GM12872 (cell line): ENCODE results near the gene RBM26.

ENCODE experiments used
- TF ChIP-seq, protein P1 (sequence below): IDR thresholded peaks from 3 replicates; pipeline ENCODE4 v1.5.1; 2011; ENCODE audit warnings: low read depth, mild to moderate bottlenecking, low read length, moderate library complexity; ENCODE audit not compliant: insufficient read depth

RBM26 gene

GRCh38 chr13:79349011-79349410, 57.0 kb downstream of the RBM26 start:
- TF ChIP-seq, protein P1, sequence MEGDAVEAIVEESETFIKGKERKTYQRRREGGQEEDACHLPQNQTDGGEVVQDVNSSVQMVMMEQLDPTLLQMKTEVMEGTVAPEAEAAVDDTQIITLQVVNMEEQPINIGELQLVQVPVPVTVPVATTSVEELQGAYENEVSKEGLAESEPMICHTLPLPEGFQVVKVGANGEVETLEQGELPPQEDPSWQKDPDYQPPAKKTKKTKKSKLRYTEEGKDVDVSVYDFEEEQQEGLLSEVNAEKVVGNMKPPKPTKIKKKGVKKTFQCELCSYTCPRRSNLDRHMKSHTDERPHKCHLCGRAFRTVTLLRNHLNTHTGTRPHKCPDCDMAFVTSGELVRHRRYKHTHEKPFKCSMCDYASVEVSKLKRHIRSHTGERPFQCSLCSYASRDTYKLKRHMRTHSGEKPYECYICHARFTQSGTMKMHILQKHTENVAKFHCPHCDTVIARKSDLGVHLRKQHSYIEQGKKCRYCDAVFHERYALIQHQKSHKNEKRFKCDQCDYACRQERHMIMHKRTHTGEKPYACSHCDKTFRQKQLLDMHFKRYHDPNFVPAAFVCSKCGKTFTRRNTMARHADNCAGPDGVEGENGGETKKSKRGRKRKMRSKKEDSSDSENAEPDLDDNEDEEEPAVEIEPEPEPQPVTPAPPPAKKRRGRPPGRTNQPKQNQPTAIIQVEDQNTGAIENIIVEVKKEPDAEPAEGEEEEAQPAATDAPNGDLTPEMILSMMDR, result no peak

DNA sequence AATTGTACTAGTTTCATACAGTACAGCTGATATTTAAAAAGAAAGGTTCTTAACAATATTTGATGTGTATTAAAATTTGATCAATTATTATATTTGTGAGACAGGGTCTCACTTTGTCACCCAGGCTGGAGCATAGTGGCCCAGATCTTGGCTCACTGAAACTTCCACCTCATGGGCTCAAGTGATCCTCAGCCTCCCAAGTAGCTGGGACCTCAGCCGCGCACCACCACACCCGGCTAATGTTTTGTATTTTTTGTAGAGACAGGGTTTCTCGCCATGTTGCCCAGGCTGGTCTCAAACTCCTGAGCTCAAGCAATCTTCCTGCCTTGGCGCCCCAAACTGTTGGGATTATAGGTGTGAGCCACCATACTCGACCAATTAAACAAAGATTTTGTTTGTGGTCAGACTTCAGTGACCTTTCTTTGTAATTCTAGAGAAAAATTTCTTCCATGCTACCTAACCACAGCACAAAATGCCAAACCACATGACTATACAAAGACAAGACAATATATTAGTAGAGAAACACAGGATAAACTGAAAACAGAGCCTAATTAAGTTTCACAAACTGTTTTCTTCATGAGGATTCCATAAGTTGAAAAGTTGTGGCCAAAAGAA, 59.6 kb downstream of the RBM26 start:
- TF ChIP-seq, protein P1, result no peak

GRCh38 chr13:79341202-79341601, 64.9 kb downstream of the RBM26 start:
- TF ChIP-seq, protein P1, result no peak

DNA sequence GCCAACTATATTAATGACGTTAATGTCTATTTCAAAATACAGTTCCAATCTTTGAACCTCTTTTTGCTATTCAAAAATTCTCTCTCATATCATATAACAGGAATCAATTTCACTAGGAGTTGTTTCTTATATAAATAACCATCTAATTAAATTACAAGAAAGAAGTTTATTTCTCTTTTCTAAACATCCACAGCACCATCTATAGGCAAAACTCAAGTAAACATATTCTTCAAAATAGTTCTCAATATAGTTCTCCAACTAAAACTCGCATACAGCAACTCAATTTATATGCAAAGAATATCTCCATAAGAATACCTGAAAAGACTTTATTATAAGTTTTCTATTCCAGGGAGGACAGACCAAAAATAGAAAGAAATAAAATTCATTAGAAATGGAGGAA, 65.6 kb downstream of the RBM26 start:
- TF ChIP-seq, protein P1, result no peak

DNA sequence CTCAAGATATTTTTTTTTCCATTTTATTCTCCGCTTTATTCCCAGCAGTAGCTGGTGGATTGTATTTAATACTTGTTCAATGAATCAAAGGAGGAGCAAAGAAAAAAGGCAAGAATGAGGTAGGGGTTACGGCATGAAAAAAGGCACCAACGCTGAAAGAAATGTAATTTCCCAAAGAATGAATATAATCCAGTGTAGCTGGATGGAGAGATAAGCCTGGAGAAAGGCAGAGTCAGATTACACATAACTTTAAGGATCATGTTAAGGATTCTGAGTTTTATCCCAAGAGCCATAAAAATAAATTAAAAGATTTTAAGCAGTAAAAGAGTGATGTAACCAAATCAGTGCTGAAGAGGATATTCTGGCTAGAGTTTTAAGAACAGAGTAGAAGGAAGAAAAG, 67.7 kb downstream of the RBM26 start:
- TF ChIP-seq, protein P1, result no peak

DNA sequence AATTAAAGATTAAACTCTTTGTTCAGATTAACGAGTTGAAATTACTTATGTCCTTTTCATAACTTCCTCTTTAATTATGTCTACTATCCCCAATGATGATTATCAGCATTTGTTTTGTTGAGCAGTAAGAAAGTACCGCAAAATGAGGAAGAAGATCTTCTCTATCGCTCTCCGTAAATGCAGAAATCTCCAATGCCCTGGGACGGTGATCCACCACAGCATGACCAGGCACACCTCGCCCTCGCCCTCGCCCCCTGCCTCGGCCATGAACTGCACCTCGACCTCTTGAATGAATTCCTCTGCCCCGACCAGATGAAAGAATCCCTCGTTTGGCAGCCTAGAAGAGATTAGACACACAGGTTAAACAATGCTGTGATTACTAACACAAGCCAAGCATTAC, 69.1 kb downstream of the RBM26 start:
- TF ChIP-seq, protein P1, result no peak

- TF ChIP-seq, protein P1, result no peak
Measured at GRCh38 chr13:79328510-79328909, 77.5 kb downstream of the RBM26 start.
